Right lobe of liver (tissue), 6 donors: ENCODE data around the gene USP51. TPM values are rescaled to one million over a fixed set of nuclear protein-coding genes. Genes with fewer than 3 reads are reported as not detected.

ENCODE experiments used
- ATAC-seq, 4 donors: fragments of 200-7000 bp; cut with Tn5 transposase; one replicate each; pipeline ENCODE4 v1.9.1; 2020; ENCODE audit warnings: mild to moderate bottlenecking in 4 of 4, moderate library complexity in 4 of 4
- DNase-seq, 3 donors: peaks; one replicate each; pipeline ENCODE4 v3.0.0-alpha.2; 2020
- H3K27ac ChIP-seq, 3 donors: fragments of 200-600 bp; one replicate each; pipeline ENCODE4 v1.8.0; 2022
- H3K27me3 ChIP-seq, 2 donors: fragments of 200-600 bp; one replicate each; pipeline ENCODE4 v1.8.0; 2022
- H3K36me3 ChIP-seq, 4 donors: fragments of 200-600 bp; sonication (generic) in 1 of 4; one replicate each; pipeline versions ENCODE4 v1.5.1 to v1.8.0; 2017 to 2022; ENCODE audit warnings: control low read depth in 1 of 4
- H3K4me1 ChIP-seq, 4 donors: fragments of 200-600 bp; sonication (generic) in 1 of 4; one replicate each; pipeline versions ENCODE4 v1.5.1 to v1.8.0; 2017 to 2022; ENCODE audit warnings: control low read depth in 1 of 4
- H3K4me3 ChIP-seq, 3 donors: fragments of 200-600 bp; one replicate each; pipeline ENCODE4 v1.8.0; 2022
- H3K9me3 ChIP-seq, 4 donors: fragments of 200-600 bp; sonication (generic) in 1 of 4; one replicate each; pipeline versions ENCODE4 v1.5.1 to v1.8.0; 2017 to 2022; ENCODE audit warnings: control low read depth in 1 of 4
- POLR2A ChIP-seq: fragments of 450-650 bp; IDR thresholded peaks from one replicate; pipeline ENCODE4 v1.6.1; 2017; ENCODE audit warnings: antibody characterized with exemption, mild to moderate bottlenecking
- WGBS: methylation state at CpG from one replicate; pipeline ENCODE4 v1.1.6; 2018; ENCODE audit warnings: low coverage, low lambda C conversion rate; ENCODE audit not compliant: insufficient coverage; ENCODE audit errors: missing lambda C conversion rate; 5-methylcytosine and 5-hydroxymethylcytosine counted together
- intact Hi-C, 2 donors: fragments of 100-400 bp; cut with DNase I; formaldehyde crosslinking; loops; one replicate each; pipeline versions ENCODE4 v1.11.2 to v1.14.1; 2022
- long read RNA-seq: library from polyadenylated mRNA; unstranded; transcript quantifications from one replicate; pipeline ENCODE4 v2.0.0, GENCODE V29; 2019
- total RNA-seq, 6 experiments: library from RNA; depleted of rRNA in 2 of 6; stranded (reverse); fragments of >200 nt in 2 of 6; fragmentation: NEBNext Ultra II Directional in 3 of 6; extraction: Animal tissue kit (Norgen Biotek cat#: 25700) in 3 of 6; gene quantifications; one replicate each; pipeline versions ENCODE4 v1.1.0 to v1.2.4, GENCODE V29; 2016 to 2023
- TF ChIP-seq, protein P1 (sequence below), 4 donors: fragments of 200-600 bp in 3 of 4; fragments of 450-650 bp in 1 of 4; IDR thresholded peaks; one replicate each; pipeline versions ENCODE4 v1.5.1 to v1.8.0; 2016 to 2022; ENCODE audit warnings: antibody characterized with exemption in 4 of 4, mild to moderate bottlenecking in 2 of 4
- donor health status: DM: no; HTN: yes; CAD: no.
- donor health status: DM: no; HTN: no; CAD: no.
- donor health status: DM: no; HTN: no; CAD: no.
- donor health status: DM: no; HTN: yes; CAD: no.
- donor health status: DM: no; HTN: yes; CAD: no.

The USP51 gene
- total RNA-seq = under 1 TPM in 5 of 6 experiments, not detected in 1; 0.31 to 0.51 (median 0.37) TPM
- long read RNA-seq = 0 reads

DNA sequence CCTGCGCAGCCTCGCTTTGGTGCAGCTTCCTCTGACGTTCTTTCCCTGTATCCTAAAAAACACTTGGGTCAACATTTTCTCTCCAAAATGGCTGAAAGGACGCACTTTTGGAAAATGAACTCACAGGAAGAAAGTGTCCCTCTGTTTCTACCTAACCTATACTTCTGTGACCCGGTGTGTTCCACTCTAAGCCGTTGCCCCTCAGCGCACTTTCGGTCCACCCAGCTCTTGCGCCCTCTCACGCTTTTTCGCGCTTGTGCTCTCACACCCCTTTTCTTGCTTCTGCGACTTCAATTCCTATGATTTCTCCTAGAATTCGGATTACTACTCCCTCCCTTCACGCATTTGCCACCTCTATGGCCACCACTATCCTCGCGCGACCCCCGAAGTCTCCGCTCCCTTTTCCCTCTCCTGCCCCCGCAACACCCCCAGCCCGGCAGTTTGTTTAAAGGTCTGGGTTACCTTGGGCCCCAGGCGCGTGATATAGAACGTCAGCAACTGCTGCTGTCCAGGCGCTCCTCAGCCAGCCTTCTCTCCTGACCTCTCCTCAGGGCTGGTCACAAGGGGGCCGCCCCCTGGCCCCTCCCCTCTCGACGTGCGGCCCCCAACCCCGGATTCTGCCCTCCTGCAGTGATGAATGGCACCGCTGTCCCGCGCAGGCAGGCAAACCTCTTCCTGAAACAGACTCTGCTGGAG is at the start of gene USP51:
USP51 (minus strand) TSS at position 535 of the 696 bp plus-strand sequence. CDS start 909 bp downstream, outside the sequence.
- 28% methylated on average over 34 of the region's 34 CpGs for WGBS
- intact Hi-C loops = no loop called here
- H3K36me3 ChIP-seq = no peaks in the 10 kb centered on the region
- H3K9me3 ChIP-seq = no peaks in the 10 kb centered on the region
- DNase-seq (peak; percentile 54 to 69 (median 55)), ATAC-seq (peak; percentile 63 to 72 (median 66))
- TF ChIP-seq, protein P1, sequence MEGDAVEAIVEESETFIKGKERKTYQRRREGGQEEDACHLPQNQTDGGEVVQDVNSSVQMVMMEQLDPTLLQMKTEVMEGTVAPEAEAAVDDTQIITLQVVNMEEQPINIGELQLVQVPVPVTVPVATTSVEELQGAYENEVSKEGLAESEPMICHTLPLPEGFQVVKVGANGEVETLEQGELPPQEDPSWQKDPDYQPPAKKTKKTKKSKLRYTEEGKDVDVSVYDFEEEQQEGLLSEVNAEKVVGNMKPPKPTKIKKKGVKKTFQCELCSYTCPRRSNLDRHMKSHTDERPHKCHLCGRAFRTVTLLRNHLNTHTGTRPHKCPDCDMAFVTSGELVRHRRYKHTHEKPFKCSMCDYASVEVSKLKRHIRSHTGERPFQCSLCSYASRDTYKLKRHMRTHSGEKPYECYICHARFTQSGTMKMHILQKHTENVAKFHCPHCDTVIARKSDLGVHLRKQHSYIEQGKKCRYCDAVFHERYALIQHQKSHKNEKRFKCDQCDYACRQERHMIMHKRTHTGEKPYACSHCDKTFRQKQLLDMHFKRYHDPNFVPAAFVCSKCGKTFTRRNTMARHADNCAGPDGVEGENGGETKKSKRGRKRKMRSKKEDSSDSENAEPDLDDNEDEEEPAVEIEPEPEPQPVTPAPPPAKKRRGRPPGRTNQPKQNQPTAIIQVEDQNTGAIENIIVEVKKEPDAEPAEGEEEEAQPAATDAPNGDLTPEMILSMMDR (IDR thresholded peaks at IDR 0.05) = peak in 1 of 4 donors; percentile 6
- TF ChIP-seq POLR2A = no peak
- H3K27me3 ChIP-seq = no peaks in the 10 kb centered on the region
- no peaks in the 10 kb centered on the region for H3K4me1 ChIP-seq
- peak within 1 kb of the TSS; percentile 73 to 81 (median 80) for H3K27ac ChIP-seq
- H3K4me3 ChIP-seq = peak within 1 kb of the TSS; percentile 45 to 62 (median 62)

DNA sequence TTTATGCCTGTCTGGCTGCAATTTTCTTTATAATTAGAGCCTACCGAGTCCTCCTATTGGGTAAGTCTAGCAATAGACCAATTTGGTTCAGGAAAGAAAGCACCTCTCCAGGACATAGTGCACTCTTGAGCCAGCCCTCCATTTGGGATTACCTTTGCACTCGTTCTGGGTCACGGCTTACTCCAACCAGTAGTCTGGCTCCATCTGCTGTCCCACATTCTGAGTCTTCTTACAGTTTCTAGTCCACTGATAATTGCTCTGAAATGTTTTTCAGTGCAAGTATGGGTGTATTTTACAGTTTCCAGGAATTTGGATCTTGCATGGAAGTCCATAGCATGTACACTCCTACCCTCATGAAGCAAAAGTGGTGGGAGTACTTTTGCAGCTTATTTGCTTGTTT is 34.8 kb upstream of the USP51 start:
- DNase-seq = no peak
- Histone ChIP-seq H3K36me3 (no peaks in the 10 kb centered on the region), H3K4me1 (no peaks in the 10 kb centered on the region), H3K9me3 (no peaks in the 10 kb centered on the region), H3K4me3 (no peak overlapping the region), H3K27ac (no peak overlapping the region), H3K27me3 (no peaks in the 10 kb centered on the region)
- WGBS = 41% methylated on average over 3 of the region's 3 CpGs
- intact Hi-C loops = no loop called here
- ATAC-seq = peak; percentile 43 to 77 (median 58)
- TF ChIP-seq, protein P1 (IDR thresholded peaks at IDR 0.05) = peak in 2 of 4 donors; percentile 20 to 26
- no peak for TF ChIP-seq POLR2A

DNA sequence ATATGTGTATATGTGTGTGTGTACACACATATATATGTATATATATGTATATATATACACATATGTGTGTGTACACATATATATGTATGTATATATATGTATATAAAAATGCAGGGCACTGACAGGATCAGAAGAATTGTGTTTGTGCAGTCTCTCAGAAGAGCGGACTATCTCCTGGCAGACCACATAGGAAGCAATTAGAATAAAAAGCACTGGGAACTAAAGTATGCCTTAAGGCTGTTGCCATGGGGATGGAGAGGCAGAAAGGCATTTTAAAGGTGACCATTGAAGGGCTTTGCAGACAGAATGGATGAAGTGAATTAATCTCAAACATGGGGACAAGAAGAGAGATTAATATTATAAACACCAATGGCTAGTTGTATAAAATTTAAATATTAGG is 33.7 kb upstream of the USP51 start:
- Histone ChIP-seq H3K4me3 (no peak overlapping the region), H3K9me3 (no peaks in the 10 kb centered on the region), H3K27me3 (no peaks in the 10 kb centered on the region), H3K36me3 (no peaks in the 10 kb centered on the region), H3K27ac (no peak overlapping the region), H3K4me1 (no peaks in the 10 kb centered on the region)
- intact Hi-C loops = no loop called here
- ATAC-seq (no peak), DNase-seq (no peak)
- whole genome bisulfite sequencing = 53% methylated on average over 1 of the region's 1 CpG
- TF ChIP-seq, protein P1 (IDR thresholded peaks at IDR 0.05) = no peak
- TF ChIP-seq POLR2A = no peak

DNA sequence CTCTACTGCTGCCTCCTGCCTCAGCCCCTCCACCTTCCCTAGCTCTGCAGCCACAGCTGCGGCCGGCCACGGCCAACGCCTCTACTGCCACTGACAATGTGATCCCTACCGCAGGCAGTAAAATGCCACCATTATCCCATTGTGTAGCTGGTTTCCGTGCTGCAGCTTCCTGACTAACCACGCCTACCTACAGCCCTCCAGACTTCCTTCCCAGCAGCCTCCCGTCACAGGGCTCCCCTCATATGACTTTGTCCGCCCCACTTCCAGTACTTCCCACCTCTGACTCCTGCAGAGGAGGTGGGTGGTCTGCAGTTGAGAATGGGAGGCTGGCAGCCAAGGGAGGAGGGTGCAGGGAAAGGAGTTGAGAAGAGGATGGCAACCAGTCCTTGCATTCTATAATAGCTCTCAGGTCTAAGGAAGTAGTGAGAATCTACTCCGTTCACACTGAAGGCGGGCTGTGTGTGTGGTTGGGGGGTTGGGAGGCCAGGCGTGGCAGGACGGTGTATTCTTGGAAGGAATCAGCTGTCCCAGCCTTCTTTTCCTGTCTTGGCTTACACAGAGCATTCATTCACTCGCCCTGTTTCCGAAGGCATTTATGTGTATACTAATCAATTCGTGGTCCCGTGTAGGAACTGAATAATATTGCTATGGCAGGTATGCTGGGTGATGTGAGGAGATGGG is 33.1 kb upstream of the USP51 start:
- 53% methylated on average over 14 of the region's 17 CpGs for WGBS
- TF ChIP-seq POLR2A = no peak
- TF ChIP-seq, protein P1 (IDR thresholded peaks at IDR 0.05) = no peak
- Histone ChIP-seq H3K36me3 (no peaks in the 10 kb centered on the region), H3K4me1 (no peaks in the 10 kb centered on the region), H3K9me3 (no peaks in the 10 kb centered on the region), H3K27ac (no peak overlapping the region), H3K4me3 (no peak overlapping the region), H3K27me3 (no peaks in the 10 kb centered on the region)
- intact Hi-C loops = no loop called here
- ATAC-seq = peak in 3 of 4 donors; percentile 21 to 56 (median 23)
- DNase-seq = peak in 1 of 3 donors; percentile 18
